NCI-H226 (cell line): ENCODE data around the gene DLL1.
"Not testable (repeated sequence)": the region's sequence is repeated elsewhere in the genome, so short reads cannot be mapped to it uniquely, and the experiment has no call there.

Experiments
- DNase-seq: peaks from one replicate; pipeline ENCODE4 v3.0.0-alpha.2; 2015

DLL1 gene, protein sequence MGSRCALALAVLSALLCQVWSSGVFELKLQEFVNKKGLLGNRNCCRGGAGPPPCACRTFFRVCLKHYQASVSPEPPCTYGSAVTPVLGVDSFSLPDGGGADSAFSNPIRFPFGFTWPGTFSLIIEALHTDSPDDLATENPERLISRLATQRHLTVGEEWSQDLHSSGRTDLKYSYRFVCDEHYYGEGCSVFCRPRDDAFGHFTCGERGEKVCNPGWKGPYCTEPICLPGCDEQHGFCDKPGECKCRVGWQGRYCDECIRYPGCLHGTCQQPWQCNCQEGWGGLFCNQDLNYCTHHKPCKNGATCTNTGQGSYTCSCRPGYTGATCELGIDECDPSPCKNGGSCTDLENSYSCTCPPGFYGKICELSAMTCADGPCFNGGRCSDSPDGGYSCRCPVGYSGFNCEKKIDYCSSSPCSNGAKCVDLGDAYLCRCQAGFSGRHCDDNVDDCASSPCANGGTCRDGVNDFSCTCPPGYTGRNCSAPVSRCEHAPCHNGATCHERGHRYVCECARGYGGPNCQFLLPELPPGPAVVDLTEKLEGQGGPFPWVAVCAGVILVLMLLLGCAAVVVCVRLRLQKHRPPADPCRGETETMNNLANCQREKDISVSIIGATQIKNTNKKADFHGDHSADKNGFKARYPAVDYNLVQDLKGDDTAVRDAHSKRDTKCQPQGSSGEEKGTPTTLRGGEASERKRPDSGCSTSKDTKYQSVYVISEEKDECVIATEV

GRCh38 chr6:170290296-170291128 lies at the start of gene DLL1:
Gene DLL1 (minus strand): TSS chr6:170291078. CDS start chr6:170290139, 939 bp downstream.
- peak; percentile 39 for DNase-seq

- not testable (repeated sequence) for DNase-seq
These were observed 44.3 kb upstream of the DLL1 start for GRCh38 chr6:170335199-170335598.

DNA sequence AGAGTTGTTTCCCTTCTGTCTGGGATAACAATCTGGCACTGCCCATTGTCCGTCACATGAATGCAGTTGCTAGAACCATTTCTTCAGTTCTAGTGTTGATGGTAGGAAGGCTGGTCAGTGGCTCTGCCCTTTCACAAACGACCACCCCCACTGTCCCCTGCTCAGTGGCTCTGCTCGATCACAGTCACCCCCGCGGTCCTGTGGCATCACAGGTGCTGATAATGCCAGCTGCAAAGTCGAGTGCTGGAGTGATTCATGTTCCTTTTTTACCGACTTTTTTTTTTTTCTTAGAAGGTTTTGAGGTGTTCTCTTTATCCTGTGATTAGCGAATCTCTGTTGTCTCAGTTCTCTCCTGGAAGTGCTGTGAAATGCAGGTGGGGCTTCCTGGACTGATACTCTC lies 38.4 kb upstream of the DLL1 start:
- DNase-seq = no peak

DNA sequence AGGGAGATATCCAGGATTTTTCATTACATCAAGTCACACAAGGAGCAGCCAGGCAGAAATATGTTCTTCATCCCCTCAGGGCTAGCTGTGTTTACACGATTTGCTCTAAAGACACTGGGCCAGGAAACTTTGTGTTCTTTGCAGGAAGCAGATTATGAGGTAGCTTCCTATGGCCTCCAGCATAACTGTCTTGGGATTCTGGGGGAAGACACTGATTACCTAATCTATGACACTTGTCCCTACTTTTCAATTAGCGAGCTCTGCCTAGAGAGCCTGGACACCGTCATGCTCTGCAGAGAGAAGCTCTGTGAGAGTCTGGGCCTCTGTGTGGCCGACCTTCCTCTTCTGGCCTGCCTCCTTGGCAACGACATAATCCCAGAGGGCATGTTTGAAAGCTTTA lies 26.8 kb upstream of the DLL1 start:
- DNase-seq = no peak

- no peak for DNase-seq
These were observed 26.2 kb upstream of the DLL1 start for GRCh38 chr6:170317076-170317475.

DNA sequence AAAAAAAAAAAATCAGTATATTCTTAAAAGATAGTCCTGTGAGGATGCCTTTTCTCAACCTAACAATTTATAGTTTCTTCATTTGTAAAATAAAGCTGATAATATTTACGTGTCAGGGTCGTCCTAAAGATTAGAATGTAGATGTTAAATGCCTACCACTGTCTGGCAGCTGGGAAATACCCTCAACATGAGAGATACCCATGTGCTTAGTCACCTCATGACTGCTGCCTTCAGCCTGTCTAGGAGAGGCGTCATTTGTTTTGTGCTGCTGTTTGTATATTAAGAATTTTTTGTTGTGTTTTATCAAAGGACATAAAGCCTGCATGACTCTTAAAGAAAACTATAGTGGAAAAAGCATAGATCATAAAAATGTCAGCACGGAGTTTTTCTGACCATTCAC lies 25.2 kb upstream of the DLL1 start:
- peak; percentile 48 for DNase-seq

DNA sequence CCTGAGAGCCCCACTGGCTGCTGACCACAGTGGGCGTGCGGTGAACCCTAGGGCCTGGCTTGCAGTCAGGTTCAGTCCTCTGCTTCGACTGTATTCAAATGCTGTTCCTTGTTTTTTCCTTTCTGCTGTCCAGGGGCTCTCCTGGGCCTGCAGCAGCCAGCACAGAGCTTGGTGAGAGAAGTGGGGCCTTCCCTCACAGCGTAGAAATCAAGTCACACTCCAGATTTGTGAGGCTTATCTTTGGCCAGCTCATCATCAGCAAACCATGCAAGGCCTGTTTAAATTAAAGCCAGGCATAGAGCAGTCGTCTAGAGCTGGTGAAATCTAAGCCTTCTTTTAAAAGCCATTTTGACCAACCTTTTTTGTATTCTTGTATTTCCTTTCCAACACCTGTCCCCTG lies 24.1 kb upstream of the DLL1 start:
- no peak for DNase-seq

DNA sequence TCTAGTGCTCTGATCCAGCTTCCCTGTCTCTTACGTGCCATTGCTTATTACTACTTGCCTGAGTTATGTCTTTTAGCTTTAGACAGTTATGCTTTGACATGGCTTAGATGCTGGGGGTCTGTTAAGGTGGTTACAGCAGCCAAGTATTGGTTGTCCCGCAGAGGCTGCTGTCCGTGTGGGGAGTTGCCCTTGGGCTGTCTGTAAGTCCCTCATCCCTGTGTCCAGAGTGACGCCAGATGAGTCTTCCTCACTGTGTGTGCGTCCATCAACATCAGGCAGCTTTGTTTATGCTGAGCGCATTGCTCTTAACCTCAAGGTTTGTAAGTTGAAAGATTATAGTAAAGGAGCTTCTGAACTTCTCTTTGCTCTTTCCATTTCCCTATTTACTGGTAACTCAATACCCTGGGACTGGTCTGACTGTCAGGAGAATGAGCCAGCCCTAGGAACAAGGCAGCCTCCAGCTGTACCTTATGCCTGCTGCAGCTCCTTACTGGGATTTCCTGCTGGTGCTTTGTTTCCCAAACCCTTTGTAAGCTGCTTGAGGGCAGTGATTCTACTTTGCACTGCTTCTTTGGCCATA lies 22.9 kb upstream of the DLL1 start:
- no peak for DNase-seq

GRCh38 chr6:170312876-170313275 lies 22.0 kb upstream of the DLL1 start:
- no peak for DNase-seq

DNA sequence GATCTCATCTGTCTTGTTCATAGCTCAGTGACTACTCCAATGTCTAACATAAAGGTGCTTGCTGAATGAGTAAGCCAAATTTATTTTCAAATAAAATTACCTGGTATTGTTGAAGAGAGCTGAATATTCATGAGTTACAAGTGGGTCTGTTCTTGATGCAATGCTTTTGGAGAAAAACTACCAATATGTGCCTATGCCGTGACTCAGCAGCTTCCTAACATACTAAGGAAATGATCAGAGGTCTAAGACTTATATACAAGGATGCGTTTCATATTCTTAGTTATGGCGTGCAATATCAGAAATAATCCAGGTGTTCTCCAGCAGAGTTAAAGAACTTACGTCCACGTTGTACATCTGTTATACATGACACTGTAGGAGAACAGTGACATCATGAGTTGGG lies 20.8 kb upstream of the DLL1 start:
- DNase-seq = no peak

DNA sequence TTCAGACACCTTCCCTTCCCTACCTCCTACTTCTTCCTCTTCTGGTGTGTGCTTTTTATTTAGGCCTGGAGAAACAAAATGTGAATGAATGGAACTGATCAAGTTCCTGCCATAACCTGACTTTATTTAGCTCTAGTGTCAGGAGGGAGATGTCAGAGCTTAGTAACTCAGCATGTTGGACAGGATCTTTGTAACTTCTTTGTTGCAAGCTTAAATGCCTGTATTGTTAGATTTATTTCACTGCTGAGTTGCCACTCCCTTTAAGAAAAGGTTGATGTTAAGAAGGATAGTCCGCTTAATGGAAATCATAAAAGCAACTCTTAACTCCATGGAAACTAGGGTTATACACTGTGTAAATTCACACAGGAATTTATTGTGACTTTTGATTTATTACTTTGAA lies 17.9 kb upstream of the DLL1 start:
- DNase-seq = no peak

GRCh38 chr6:170307080-170307545 lies 16.2 kb upstream of the DLL1 start:
- DNase-seq = no peak

DNA sequence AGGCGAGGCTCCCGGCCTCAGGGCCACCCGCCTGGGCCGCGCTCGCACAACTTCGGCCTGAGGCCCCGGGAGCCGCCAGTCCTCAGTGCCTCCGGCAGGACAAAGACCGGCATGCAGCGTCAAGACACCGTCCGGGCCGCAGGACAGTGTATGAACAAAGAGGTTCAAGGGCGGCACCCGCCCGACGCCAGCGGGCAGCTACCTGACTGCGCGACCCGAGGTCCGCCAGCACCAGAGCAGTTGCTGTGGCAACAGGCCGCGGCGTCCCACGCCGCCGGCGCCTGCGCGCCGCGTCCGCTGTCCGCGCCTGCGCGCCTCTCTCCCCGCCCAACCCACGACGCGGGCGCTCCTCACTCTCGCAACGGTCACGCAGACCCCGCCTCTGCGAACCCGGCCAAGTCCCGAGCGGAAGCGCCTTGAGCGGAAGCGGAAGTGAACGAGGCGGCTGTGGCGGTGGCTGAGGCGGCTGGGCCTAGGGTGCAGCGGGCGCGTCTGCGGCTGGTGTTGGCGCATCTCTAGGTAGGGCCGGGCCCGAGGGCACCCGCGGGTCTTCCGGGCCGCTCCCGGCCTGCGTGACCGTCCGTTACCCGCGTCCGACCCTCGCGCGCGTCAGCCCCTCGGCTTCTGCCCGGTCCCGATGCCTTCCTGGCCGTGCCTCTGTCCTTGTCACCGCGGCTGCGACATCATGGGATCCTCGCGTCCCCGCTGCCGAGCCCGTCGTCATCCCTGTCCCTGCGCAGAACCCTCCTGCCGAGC lies 15.6 kb upstream of the DLL1 start, which contains the start of gene FAM120B:
FAM120B (plus strand) TSS at position 435 of the 756 bp plus-strand sequence. CDS start 10,633 bp downstream, outside the sequence.
- peak; percentile 94 for DNase-seq

GRCh38 chr6:170305805-170306323 lies 15.0 kb upstream of the DLL1 start:
- no peak for DNase-seq

DNA sequence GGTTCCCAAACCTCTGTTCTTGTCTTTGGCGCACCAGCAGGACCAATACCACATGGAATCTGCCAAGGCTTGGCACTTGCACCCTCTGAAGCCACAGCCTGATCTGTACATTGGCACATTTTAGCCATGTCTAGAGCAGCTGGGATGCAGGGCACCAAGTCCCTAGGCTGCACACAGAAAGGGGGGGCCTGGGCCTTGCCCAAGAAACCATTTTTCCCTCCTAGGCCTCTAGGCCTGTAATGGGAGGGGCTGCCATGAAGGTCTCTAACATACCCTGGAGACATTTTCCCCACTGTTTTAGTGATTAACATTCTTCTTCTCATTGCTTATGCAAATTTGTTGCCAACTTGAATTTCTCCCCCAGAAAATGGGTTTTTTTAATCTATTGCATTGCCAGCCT lies 10.3 kb upstream of the DLL1 start:
- DNase-seq = no peak

DNA sequence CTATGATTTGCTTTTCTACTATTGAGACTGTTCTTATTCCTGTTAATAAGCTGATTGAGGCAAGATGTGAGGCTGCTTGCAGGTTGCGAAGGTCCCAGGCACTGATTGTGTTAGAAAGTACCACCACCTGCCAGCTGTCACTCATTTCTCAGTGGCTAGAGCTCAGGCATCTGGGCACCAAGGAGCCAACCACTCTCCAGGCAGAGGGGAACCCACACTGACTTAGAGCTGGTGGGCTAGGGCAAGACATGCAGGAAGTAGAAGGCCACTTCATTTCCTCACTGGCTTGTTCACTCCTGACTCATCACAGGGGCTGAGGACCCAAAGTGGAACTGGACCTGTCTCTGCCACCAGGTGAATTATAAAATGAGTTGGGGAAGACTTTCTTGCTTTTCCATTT lies 7.8 kb upstream of the DLL1 start:
- DNase-seq = no peak

DNA sequence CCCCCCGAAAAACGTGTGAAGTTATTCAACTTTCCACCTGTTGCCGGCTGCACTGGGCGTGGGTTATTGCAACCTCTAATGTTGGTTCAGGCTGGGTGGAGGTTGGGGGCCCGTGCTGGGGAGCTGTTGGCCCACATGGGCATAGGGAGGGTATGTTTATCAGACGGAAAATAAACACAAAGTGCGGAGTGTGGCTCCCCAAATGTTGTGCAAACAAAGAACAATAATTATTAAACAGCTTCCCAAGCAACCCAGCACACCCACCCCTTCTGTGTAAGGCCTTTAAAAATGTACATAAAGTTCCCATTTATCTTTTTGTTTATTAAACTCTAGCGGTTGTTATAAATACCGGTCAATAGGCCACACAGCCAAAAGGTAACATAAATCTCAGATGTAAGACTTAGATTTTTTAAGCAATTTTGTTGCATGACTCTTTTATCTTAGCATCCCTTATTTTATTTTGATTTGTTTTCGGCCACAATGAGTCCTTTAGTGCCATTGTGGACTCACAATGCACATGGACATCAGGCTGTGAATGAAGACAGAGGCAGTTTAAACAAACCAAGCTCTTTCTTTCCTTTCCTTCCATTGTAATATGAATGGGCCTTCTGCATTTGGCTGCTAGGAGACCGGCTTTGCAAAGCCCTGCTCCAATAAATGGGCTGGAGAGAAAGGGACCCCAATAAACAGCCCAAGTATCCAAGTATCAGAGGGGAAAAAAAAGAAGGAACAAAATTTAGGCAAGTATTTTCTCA lies 6.9 kb upstream of the DLL1 start:
- no peak for DNase-seq

DNA sequence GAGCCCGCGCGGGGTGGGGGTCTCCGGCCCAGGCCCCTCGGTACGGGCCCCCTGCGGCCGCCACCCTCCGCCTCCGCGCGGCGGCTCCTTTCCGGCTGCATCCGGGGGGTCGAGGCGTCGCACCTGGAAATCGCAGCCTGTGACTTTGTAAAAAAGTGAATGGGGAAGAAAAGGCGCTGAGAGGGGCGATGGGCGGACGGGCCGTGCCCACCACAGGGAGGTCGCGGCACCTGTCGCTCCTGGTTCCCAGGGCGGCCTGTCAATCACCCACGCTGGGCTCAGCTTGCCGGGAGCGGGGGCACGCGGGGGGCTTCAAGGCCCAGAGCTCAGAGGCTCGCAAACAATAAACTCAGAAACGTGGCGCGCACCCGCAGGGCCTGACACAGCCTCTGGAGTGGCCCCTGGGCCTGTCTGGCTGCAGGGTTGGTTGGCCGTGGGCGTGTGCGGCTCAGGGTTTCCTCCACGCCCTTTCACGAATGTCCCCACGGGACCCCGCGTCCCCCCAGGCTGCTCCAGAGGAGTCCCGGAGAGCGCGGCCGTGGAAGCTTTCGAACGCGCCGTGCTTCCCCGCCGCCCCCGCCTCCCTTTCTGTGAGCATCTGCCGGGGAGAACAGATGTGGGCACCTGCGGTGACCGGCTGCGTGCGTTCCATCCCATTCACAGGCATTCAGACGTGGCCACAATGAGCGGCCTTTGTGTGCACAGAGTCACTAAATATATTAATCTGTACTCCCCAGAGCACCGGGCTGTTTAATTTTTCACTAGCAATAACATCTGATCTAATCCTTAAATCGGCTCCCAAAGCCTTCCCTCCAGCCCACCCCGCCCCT lies 6.1 kb upstream of the DLL1 start:
- DNase-seq = no peak

DNA sequence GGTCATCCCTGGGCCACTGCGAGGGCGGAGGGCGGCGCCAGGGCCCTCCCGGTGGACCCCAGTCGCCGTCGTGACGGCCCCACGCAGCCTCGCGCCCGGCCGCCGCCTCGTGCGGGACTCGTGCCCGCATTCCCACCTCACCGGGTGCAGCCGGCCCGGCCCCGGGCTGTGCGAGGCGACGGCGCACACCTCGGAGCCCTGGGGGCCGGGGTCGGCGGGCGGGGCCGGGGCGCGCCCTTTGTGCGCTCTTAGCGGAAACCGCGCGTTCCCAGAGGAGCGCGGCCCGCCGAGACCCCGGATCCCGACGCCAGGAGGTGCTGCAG lies 5.5 kb upstream of the DLL1 start:
- DNase-seq = no peak
